ENCODE results near the gene DMWD. TPM values are rescaled to one million over a fixed set of nuclear protein-coding genes. Genes with fewer than 3 reads are reported as not detected.

DMWD gene
- total and polyA plus RNA-seq, 2 donors = 24.7 to 43.7 TPM

- WGBS = 16% methylated on average over 24 of the region's 24 CpGs
- Histone ChIP-seq H3K4me3 (ENCODE audit: low read depth, low read length) (peak overlapping the region; percentile 76), H3K27ac (ENCODE audit: low read depth) (peak overlapping the region; percentile 64), H3K4me1 (ENCODE audit: insufficient read depth) (no peaks in the 10 kb centered on the region), H3K36me3 (ENCODE audit: insufficient read depth) (no peaks in the 10 kb centered on the region)
- DNase-seq (ENCODE audit: extremely low spot score) = no peak
Measured at GRCh38 chr19:45766869-45767346, 25.7 kb downstream of the DMWD start.

GRCh38 chr19:45766296-45766868 lies 26.3 kb downstream of the DMWD start:
- no peaks in the 10 kb centered on the region for H3K4me1 ChIP-seq (ENCODE audit: insufficient read depth)
- H3K27ac ChIP-seq (ENCODE audit: low read depth) = peak overlapping the region; percentile 64
- DNase-seq (ENCODE audit: extremely low spot score) = no peak
- H3K36me3 ChIP-seq (ENCODE audit: insufficient read depth) = no peaks in the 10 kb centered on the region
- WGBS = 53% methylated on average over 17 of the region's 17 CpGs
- H3K4me3 ChIP-seq (ENCODE audit: low read depth, low read length) = peak overlapping the region; percentile 76

GRCh38 chr19:45765702-45766295 lies 26.8 kb downstream of the DMWD start:
- DNase-seq (ENCODE audit: extremely low spot score) = no peak
- no peak overlapping the region for H3K27ac ChIP-seq (ENCODE audit: low read depth)
- H3K4me3 ChIP-seq (ENCODE audit: low read depth, low read length) = no peak overlapping the region
- no peaks in the 10 kb centered on the region for H3K4me1 ChIP-seq (ENCODE audit: insufficient read depth)
- WGBS = 64% methylated on average over 23 of the region's 23 CpGs
- no peaks in the 10 kb centered on the region for H3K36me3 ChIP-seq (ENCODE audit: insufficient read depth)

GRCh38 chr19:45764945-45765701 lies 27.5 kb downstream of the DMWD start:
- no peak for DNase-seq (ENCODE audit: extremely low spot score)
- no peaks in the 10 kb centered on the region for H3K36me3 ChIP-seq (ENCODE audit: insufficient read depth)
- H3K27ac ChIP-seq (ENCODE audit: low read depth) = no peak overlapping the region
- WGBS = 46% methylated on average over 21 of the region's 21 CpGs
- H3K4me3 ChIP-seq (ENCODE audit: low read depth, low read length) = no peak overlapping the region
- no peaks in the 10 kb centered on the region for H3K4me1 ChIP-seq (ENCODE audit: insufficient read depth)

- WGBS = 42% methylated on average over 6 of the region's 6 CpGs
- no peak for DNase-seq (ENCODE audit: extremely low spot score)
- no peak overlapping the region for H3K4me3 ChIP-seq (ENCODE audit: low read depth, low read length)
- no peaks in the 10 kb centered on the region for H3K4me1 ChIP-seq (ENCODE audit: insufficient read depth)
- no peaks in the 10 kb centered on the region for H3K36me3 ChIP-seq (ENCODE audit: insufficient read depth)
- no peak overlapping the region for H3K27ac ChIP-seq (ENCODE audit: low read depth)
Measured at GRCh38 chr19:45764475-45764874, 28.2 kb downstream of the DMWD start.

GRCh38 chr19:45763691-45764294 lies 28.9 kb downstream of the DMWD start:
- Histone ChIP-seq H3K4me3 (ENCODE audit: low read depth, low read length) (no peak overlapping the region), H3K27ac (ENCODE audit: low read depth) (no peak overlapping the region), H3K36me3 (ENCODE audit: insufficient read depth) (no peaks in the 10 kb centered on the region), H3K4me1 (ENCODE audit: insufficient read depth) (no peaks in the 10 kb centered on the region)
- DNase-seq (ENCODE audit: extremely low spot score) = no peak
- WGBS = 36% methylated on average over 27 of the region's 27 CpGs

- no peak overlapping the region for H3K27ac ChIP-seq (ENCODE audit: low read depth)
- no peaks in the 10 kb centered on the region for H3K36me3 ChIP-seq (ENCODE audit: insufficient read depth)
- 90% methylated on average over 15 of the region's 15 CpGs for WGBS
- no peaks in the 10 kb centered on the region for H3K4me1 ChIP-seq (ENCODE audit: insufficient read depth)
- no peak overlapping the region for H3K4me3 ChIP-seq (ENCODE audit: low read depth, low read length)
- DNase-seq (ENCODE audit: extremely low spot score) = no peak
Measured at GRCh38 chr19:45762870-45763631, 29.6 kb downstream of the DMWD start.

GRCh38 chr19:45761714-45762113 lies 30.9 kb downstream of the DMWD start:
- no peak for DNase-seq (ENCODE audit: extremely low spot score)
- Histone ChIP-seq H3K4me3 (ENCODE audit: low read depth, low read length) (no peak overlapping the region), H3K4me1 (ENCODE audit: insufficient read depth) (no peaks in the 10 kb centered on the region), H3K27ac (ENCODE audit: low read depth) (no peak overlapping the region), H3K36me3 (ENCODE audit: insufficient read depth) (no peaks in the 10 kb centered on the region)
- 84% methylated on average over 17 of the region's 17 CpGs for WGBS

GRCh38 chr19:45758921-45759320 lies 33.7 kb downstream of the DMWD start:
- DNase-seq (ENCODE audit: extremely low spot score) = no peak
- Histone ChIP-seq H3K36me3 (ENCODE audit: insufficient read depth) (no peaks in the 10 kb centered on the region), H3K4me3 (ENCODE audit: low read depth, low read length) (no peak overlapping the region), H3K27ac (ENCODE audit: low read depth) (no peak overlapping the region), H3K4me1 (ENCODE audit: insufficient read depth) (no peaks in the 10 kb centered on the region)
- 82% methylated on average over 9 of the region's 9 CpGs for WGBS

GRCh38 chr19:45757695-45758094 lies 35.0 kb downstream of the DMWD start:
- H3K4me1 ChIP-seq (ENCODE audit: insufficient read depth) = no peaks in the 10 kb centered on the region
- 83% methylated on average over 9 of the region's 9 CpGs for WGBS
- H3K27ac ChIP-seq (ENCODE audit: low read depth) = no peak overlapping the region
- no peak overlapping the region for H3K4me3 ChIP-seq (ENCODE audit: low read depth, low read length)
- no peak for DNase-seq (ENCODE audit: extremely low spot score)
- no peaks in the 10 kb centered on the region for H3K36me3 ChIP-seq (ENCODE audit: insufficient read depth)

GRCh38 chr19:45754323-45754722 lies 38.3 kb downstream of the DMWD start:
- Histone ChIP-seq H3K4me3 (ENCODE audit: low read depth, low read length) (no peak overlapping the region), H3K4me1 (ENCODE audit: insufficient read depth) (no peaks in the 10 kb centered on the region), H3K36me3 (ENCODE audit: insufficient read depth) (no peaks in the 10 kb centered on the region), H3K27ac (ENCODE audit: low read depth) (no peak overlapping the region)
- 95% methylated on average over 8 of the region's 8 CpGs for WGBS
- DNase-seq (ENCODE audit: extremely low spot score) = no peak

- Histone ChIP-seq H3K4me1 (ENCODE audit: insufficient read depth) (no peaks in the 10 kb centered on the region), H3K27ac (ENCODE audit: low read depth) (no peak overlapping the region), H3K36me3 (ENCODE audit: insufficient read depth) (no peaks in the 10 kb centered on the region), H3K4me3 (ENCODE audit: low read depth, low read length) (no peak overlapping the region)
- no peak for DNase-seq (ENCODE audit: extremely low spot score)
- 60% methylated on average over 6 of the region's 6 CpGs for WGBS
Measured at GRCh38 chr19:45753548-45753947, 39.1 kb downstream of the DMWD start.

- H3K27ac ChIP-seq (ENCODE audit: low read depth) = no peak overlapping the region
- no peak for DNase-seq (ENCODE audit: extremely low spot score)
- 93% methylated on average over 12 of the region's 12 CpGs for WGBS
- no peak overlapping the region for H3K4me3 ChIP-seq (ENCODE audit: low read depth, low read length)
- H3K36me3 ChIP-seq (ENCODE audit: insufficient read depth) = no peaks in the 10 kb centered on the region
- no peaks in the 10 kb centered on the region for H3K4me1 ChIP-seq (ENCODE audit: insufficient read depth)
Measured at GRCh38 chr19:45752639-45753038, 40.0 kb downstream of the DMWD start.

Data from urinary bladder (tissue), 4 donors.